AG04450 (cell line): Measurements from ENCODE around the gene INPP5D. TPM values are rescaled to one million over a fixed set of nuclear protein-coding genes. Genes with fewer than 3 reads are reported as not detected.

Source experiments
- CTCF ChIA-PET: fragments of 300-600, 350-600 bp; formaldehyde crosslinking; extraction: SDS; loops from one replicate; lab custom pipeline; 2022; ENCODE audit warnings: antibody characterized with exemption, inconsistent platforms; lab: Charles Lee
- POLR2A ChIA-PET: fragments of 350-600 bp; formaldehyde crosslinking; extraction: SDS; loops from one replicate; lab custom pipeline; 2021; ENCODE audit warnings: antibody characterized with exemption, inconsistent platforms; lab: Yijun Ruan, JAX
- DNase-seq: peaks from one replicate; pipeline ENCODE4 v3.0.0-alpha.2; 2011; ENCODE audit warnings: low read depth, low spot score
- H3K27ac ChIP-seq: one replicate; pipeline ENCODE4 v1.5.1; 2012; ENCODE audit warnings: low read depth, low read length, control low read depth
- H3K27me3 ChIP-seq: one replicate; pipeline ENCODE4 v1.6.0; 2012; ENCODE audit warnings: low read length; ENCODE audit not compliant: control insufficient read depth, insufficient read depth
- H3K4me3 ChIP-seq: 2 replicates; pipeline ENCODE4 v1.5.1; 2011; ENCODE audit warnings: mild to moderate bottlenecking, low read depth, low read length, control low read depth
- H3K9me3 ChIP-seq: 2 replicates; pipeline ENCODE4 v1.5.1; 2012; ENCODE audit warnings: low read length; ENCODE audit not compliant: control insufficient read depth, insufficient read depth
- polyA plus RNA-seq: library from polyadenylated mRNA; depleted of rRNA; stranded (reverse); fragments of >200 nt; gene quantifications from 2 replicates; pipeline ENCODE4 v1.2.3, GENCODE V29; 2011
- TF ChIP-seq, protein P1 (sequence below): IDR thresholded peaks from 2 replicates; pipeline ENCODE4 v1.5.1; 2011; ENCODE audit warnings: low read depth, low read length, control low read depth, inconsistent platforms

Gene INPP5D
- polyA plus RNA-seq, 1 experiment: 0.43 TPM

DNA sequence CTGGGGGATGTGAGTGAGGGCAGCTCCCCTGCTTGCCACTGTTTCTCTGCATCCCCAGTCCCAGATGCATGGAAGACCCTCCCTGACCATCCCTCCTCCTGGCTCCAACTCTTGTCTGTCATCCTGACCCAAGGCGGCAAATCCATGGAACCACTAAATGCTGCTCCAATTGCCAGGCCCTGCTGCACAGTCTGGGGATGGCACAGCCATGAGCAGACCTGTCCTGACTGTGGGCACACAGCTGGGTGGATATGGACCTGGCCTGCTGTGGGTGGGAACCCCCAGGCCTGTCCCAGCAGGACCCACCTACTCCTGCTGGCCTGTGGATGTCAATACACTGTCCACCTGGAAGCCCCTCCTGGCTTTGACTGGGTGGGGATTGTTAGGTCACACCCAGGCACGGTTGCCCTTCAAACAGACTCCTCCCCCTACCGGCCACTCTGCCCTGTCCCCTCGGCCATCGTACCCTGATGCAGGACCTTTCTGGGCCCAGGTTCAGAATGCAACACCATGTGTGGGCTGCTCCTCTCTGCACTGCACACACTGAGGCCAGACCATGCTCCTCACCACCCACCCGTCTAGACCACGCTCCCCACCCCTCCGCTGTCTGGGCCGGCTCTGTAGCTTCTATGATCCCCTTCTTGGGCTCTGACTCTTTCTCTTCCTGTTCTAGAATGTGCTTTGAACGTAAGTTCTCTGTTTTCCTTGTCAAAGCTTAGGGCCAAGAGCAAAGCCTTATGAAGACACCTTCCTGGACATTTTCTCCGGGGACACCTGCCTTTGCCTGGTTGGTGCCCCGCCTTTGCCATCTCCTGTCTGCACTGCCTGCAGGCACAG is 57.9 kb downstream of the INPP5D start:
- ChIA-PET POLR2A (no interaction called here), CTCF (no interaction called here)
- DNase-seq: no peak
- TF ChIP-seq, protein P1, sequence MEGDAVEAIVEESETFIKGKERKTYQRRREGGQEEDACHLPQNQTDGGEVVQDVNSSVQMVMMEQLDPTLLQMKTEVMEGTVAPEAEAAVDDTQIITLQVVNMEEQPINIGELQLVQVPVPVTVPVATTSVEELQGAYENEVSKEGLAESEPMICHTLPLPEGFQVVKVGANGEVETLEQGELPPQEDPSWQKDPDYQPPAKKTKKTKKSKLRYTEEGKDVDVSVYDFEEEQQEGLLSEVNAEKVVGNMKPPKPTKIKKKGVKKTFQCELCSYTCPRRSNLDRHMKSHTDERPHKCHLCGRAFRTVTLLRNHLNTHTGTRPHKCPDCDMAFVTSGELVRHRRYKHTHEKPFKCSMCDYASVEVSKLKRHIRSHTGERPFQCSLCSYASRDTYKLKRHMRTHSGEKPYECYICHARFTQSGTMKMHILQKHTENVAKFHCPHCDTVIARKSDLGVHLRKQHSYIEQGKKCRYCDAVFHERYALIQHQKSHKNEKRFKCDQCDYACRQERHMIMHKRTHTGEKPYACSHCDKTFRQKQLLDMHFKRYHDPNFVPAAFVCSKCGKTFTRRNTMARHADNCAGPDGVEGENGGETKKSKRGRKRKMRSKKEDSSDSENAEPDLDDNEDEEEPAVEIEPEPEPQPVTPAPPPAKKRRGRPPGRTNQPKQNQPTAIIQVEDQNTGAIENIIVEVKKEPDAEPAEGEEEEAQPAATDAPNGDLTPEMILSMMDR: no peak
- no peak overlapping the region for H3K27ac ChIP-seq
- H3K4me3 ChIP-seq: no peak overlapping the region
- H3K27me3 ChIP-seq: peaks cover 10% of the 10 kb centered on the region
- H3K9me3 ChIP-seq: no peaks in the 10 kb centered on the region

DNA sequence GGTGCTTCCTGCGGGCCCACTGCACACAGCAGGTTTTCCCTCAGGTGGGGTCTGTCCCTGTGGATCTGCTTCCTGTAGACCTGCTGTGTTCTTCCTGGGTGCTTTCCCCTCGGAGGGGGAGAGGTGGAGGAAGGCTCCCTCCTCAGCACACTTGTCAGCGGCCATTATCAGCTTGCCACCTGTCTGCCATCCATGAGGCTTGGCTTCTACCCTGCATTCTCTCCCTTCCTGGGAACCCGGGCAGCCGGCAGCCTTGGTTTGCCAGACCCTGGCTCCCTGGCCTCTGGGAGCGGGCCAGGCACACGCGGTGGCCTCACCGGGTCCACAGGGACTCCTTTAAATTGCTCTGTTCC is 58.5 kb downstream of the INPP5D start:
- Histone ChIP-seq H3K9me3 (no peaks in the 10 kb centered on the region), H3K4me3 (no peak overlapping the region), H3K27ac (no peak overlapping the region), H3K27me3 (peaks cover 10% of the 10 kb centered on the region)
- TF ChIP-seq, protein P1: no peak
- CTCF ChIA-PET: no interaction called here
- POLR2A ChIA-PET: no interaction called here
- DNase-seq: no peak

DNA sequence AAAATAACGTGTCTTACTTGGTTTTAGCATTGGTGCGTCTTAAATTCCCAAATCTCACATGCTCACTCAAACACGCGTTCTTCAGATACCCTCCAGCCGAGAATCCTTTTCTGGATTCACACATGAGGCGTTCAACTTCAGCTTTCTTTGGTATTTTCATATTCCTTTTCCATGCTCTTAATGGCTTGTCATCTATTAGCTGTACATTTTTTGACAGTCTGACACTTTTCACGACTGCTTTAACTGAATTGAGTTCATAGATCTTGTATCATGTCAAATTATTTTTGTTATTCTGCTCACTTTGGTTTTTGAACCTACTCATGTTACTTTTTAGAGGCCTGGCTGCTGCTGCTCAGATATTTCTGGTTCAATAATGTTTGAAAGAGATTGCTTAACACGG is 59.0 kb downstream of the INPP5D start:
- DNase-seq: no peak
- H3K9me3 ChIP-seq: no peaks in the 10 kb centered on the region; the same call in 1 of the 2 replicates
- no peak overlapping the region for H3K27ac ChIP-seq
- H3K27me3 ChIP-seq: peaks cover 10% of the 10 kb centered on the region
- H3K4me3 ChIP-seq: no peak overlapping the region
- CTCF ChIA-PET: no interaction called here
- POLR2A ChIA-PET: no interaction called here
- TF ChIP-seq, protein P1: no peak

DNA sequence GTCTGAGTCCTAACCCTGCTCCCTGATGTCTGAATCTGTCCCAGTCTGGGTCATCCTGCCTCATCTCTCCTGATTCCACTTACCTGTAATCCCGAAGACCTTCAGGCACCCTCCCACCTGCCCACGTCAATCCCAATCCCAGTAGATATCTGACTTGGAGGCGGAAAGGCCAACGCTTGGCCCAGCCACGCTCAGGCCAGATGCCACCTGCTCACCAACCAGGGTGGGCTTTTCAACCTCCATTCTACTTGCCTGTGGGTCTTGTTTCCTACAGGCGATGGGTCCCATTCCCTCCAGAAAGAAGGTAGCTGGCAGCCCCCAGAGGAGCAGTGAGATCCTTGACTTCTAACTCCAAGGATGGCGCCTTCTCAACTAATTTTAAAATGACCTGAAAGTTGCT is 59.7 kb downstream of the INPP5D start:
- ChIA-PET CTCF (no interaction called here), POLR2A (no interaction called here)
- TF ChIP-seq, protein P1: no peak

DNA sequence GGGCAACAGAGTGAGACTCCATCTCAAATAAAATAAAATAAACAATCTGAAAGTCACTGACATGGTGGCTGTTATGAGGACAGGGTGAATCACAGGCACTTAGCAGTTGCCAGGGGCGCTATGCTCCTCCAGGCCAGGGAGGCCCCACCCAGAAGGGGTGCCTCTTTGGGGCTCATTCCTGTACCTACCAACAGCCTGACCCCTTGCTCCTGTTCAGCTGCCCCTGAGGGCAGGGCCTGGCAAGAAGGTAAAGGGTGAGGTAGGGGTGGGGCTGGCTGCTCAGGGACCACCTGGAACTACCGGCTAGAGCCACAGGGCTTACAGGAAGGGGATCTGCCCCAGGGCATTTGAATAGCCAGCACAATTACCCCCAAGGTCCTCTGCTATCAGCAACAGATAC is 60.3 kb downstream of the INPP5D start:
- Histone ChIP-seq H3K9me3 (no peaks in the 10 kb centered on the region; the same call in 1 of the 2 replicates), H3K27me3 (peaks cover 8% of the 10 kb centered on the region), H3K27ac (no peak overlapping the region), H3K4me3 (no peak overlapping the region)
- no peak for DNase-seq
- POLR2A ChIA-PET: no interaction called here
- CTCF ChIA-PET: no interaction called here
- TF ChIP-seq, protein P1: no peak

More for the DNA sequence above, 59.7 kb downstream of the INPP5D start:
- no peak overlapping the region for H3K27ac ChIP-seq
- DNase-seq: no peak
- no peak overlapping the region for H3K4me3 ChIP-seq
- no peaks in the 10 kb centered on the region; the same call in 1 of the 2 replicates for H3K9me3 ChIP-seq
- peaks cover 10% of the 10 kb centered on the region for H3K27me3 ChIP-seq
